H1 (cell line): ENCODE results near the gene UTS2B. TPM values are rescaled to one million over a fixed set of nuclear protein-coding genes. Genes with fewer than 3 reads are reported as not detected.

Experiments
- CTCF ChIA-PET: fragments of 300-600 bp; sonication (Branson Sonifier 250); formaldehyde crosslinking; loops from one replicate; lab custom pipeline; 2021; ENCODE audit not compliant: partially characterized antibody; lab: Charles Lee
- POLR2A ChIA-PET: fragments of 300-600 bp; sonication (Branson Sonifier 250); formaldehyde crosslinking; loops from one replicate; lab custom pipeline; 2021; ENCODE audit warnings: inconsistent platforms; ENCODE audit not compliant: partially characterized antibody; lab: Charles Lee
- DNase-seq, 2 experiments: peaks; one replicate each; pipeline versions ENCODE4 v3.0.0 to v3.0.0-alpha.2; 2010 to 2022; ENCODE audit warnings: low spot score in 2 of 2, low read depth in 1 of 2, mixed read lengths in 1 of 2
- FAIRE-seq: peaks from 2 replicates; lab custom pipeline; 2011; peaks lifted over from hg19 to GRCh38; lab: Jason Lieb, UNC
- H2AFZ ChIP-seq: 2 replicates; pipeline ENCODE4 v1.8.1; 2012; ENCODE audit warnings: low read length, inconsistent platforms
- H2AK5ac ChIP-seq: 2 replicates; pipeline ENCODE4 v1.6.1; 2013; ENCODE audit warnings: low read depth, low read length
- H2BK120ac ChIP-seq: replicated peaks from 2 replicates; pipeline ENCODE3; 2013; ENCODE audit warnings: low read depth, low read length, inconsistent platforms
- H2BK12ac ChIP-seq: 2 replicates; pipeline ENCODE4 v1.6.1; 2013; ENCODE audit warnings: low read depth, low read length
- H2BK15ac ChIP-seq: 2 replicates; pipeline ENCODE4 v1.6.1; 2013; ENCODE audit warnings: low read length
- H2BK20ac ChIP-seq: 2 replicates; pipeline ENCODE4 v1.6.1; 2013; ENCODE audit warnings: low read length
- H2BK5ac ChIP-seq: 2 replicates; pipeline ENCODE4 v1.6.1; 2013; ENCODE audit warnings: low read depth, low read length
- H3K14ac ChIP-seq: 2 replicates; pipeline ENCODE4 v1.6.1; 2013; ENCODE audit warnings: inconsistent platforms; ENCODE audit not compliant: insufficient read length
- H3K18ac ChIP-seq: 2 replicates; pipeline ENCODE4 v1.6.1; 2013; ENCODE audit warnings: low read length; ENCODE audit errors: extremely low read depth
- H3K23ac ChIP-seq: 2 replicates; pipeline ENCODE4 v1.6.1; 2013; ENCODE audit warnings: inconsistent platforms; ENCODE audit not compliant: insufficient read length
- H3K23me2 ChIP-seq: 2 replicates; pipeline ENCODE4 v1.6.1; 2013; ENCODE audit warnings: low read depth, low read length
- H3K27ac ChIP-seq: 2 replicates; pipeline ENCODE4 v1.6.1; 2011; ENCODE audit warnings: low read depth, low read length, inconsistent platforms
- H3K27me3 ChIP-seq, 4 experiments: replicated peaks in 1 of 4; 1 replicate in 1 of 4; 2 replicates in 3 of 4; pipeline versions ENCODE4 v1.6.1 to v1.8.1; 2011 to 2013; ENCODE audit warnings: low read length in 3 of 4, mild to moderate bottlenecking in 3 of 4, inconsistent platforms in 2 of 4, mixed read lengths in 2 of 4, moderate library complexity in 1 of 4; ENCODE audit not compliant: control insufficient read depth in 3 of 4, insufficient read depth in 3 of 4; ENCODE audit errors: extremely low read depth in 1 of 4
- H3K36me3 ChIP-seq, 4 experiments: 2 replicates each; pipeline versions ENCODE4 v1.6.1 to v1.8.1; 2011 to 2013; ENCODE audit warnings: mild to moderate bottlenecking in 4 of 4, low read length in 3 of 4, moderate library complexity in 2 of 4, control low read depth in 1 of 4, inconsistent platforms in 1 of 4; ENCODE audit not compliant: insufficient read depth in 4 of 4, control insufficient read depth in 2 of 4
- H3K4ac ChIP-seq: replicated peaks from 2 replicates; pipeline ENCODE3; 2013; ENCODE audit warnings: low read length, low read depth, mixed read lengths, inconsistent platforms; ENCODE audit not compliant: insufficient read length
- H3K4me1 ChIP-seq, 4 experiments: replicated peaks in 1 of 4; 1 replicate in 1 of 4; 2 replicates in 3 of 4; pipeline versions ENCODE4 v1.6.1 to v1.8.1; 2011 to 2013; ENCODE audit warnings: low read length in 3 of 4, inconsistent platforms in 2 of 4, mixed read lengths in 1 of 4; ENCODE audit not compliant: insufficient read depth in 4 of 4, control insufficient read depth in 3 of 4
- H3K4me2 ChIP-seq, 2 experiments: 2 replicates each; pipeline versions ENCODE4 v1.6.1 to v1.8.1; 2011 to 2013; ENCODE audit warnings: low read depth in 2 of 2, low read length in 2 of 2, control low read depth in 1 of 2, inconsistent platforms in 1 of 2, mild to moderate bottlenecking in 1 of 2; ENCODE audit not compliant: insufficient read depth in 1 of 2
- H3K4me3 ChIP-seq, 4 experiments: fragments of 200-600, 300-600 bp in 1 of 4; sonication (generic), shearing (Covaris generic), sonication (Bioruptor Twin) in 1 of 4; 2 replicates each; pipeline versions ENCODE4 v1.5.1 to v1.8.1; 2011 to 2016; ENCODE audit warnings: low read length in 4 of 4, low read depth in 3 of 4, control low read depth in 2 of 4, inconsistent platforms in 2 of 4, mild to moderate bottlenecking in 2 of 4, mixed read lengths in 1 of 4, moderate library complexity in 1 of 4; ENCODE audit not compliant: insufficient read depth in 2 of 4; ENCODE audit errors: extremely low read depth in 1 of 4
- H3K56ac ChIP-seq: replicated peaks from 2 replicates; pipeline ENCODE3; 2013; ENCODE audit warnings: low read depth, mild to moderate bottlenecking, mixed read lengths, low read length, inconsistent platforms; ENCODE audit not compliant: insufficient read length
- H3K79me1 ChIP-seq: 2 replicates; pipeline ENCODE4 v1.6.1; 2013; ENCODE audit warnings: low read depth, low read length, control low read depth
- H3K79me2 ChIP-seq, 2 experiments: 2 replicates each; pipeline versions ENCODE4 v1.6.1 to v1.8.1; 2012 to 2013; ENCODE audit warnings: low read length in 2 of 2, mild to moderate bottlenecking in 2 of 2, inconsistent platforms in 1 of 2; ENCODE audit not compliant: insufficient read depth in 2 of 2, control insufficient read depth in 1 of 2
- H3K9ac ChIP-seq, 4 experiments: replicated peaks in 1 of 4; 1 replicate in 1 of 4; 2 replicates in 3 of 4; pipeline versions ENCODE4 v1.6.1 to v1.8.1; 2011 to 2013; ENCODE audit warnings: low read depth in 3 of 4, low read length in 3 of 4, control low read depth in 2 of 4, mild to moderate bottlenecking in 2 of 4, moderate library complexity in 2 of 4, inconsistent platforms in 1 of 4; ENCODE audit errors: extremely low read depth in 1 of 4
- H3K9me3 ChIP-seq, 2 experiments: 2 replicates each; pipeline versions ENCODE4 v1.6.1 to v1.8.1; 2012 to 2013; ENCODE audit warnings: mild to moderate bottlenecking in 2 of 2, moderate library complexity in 2 of 2, control low read depth in 1 of 2, inconsistent platforms in 1 of 2, low read depth in 1 of 2, low read length in 1 of 2, mixed read lengths in 1 of 2; ENCODE audit not compliant: insufficient read depth in 2 of 2
- H4K20me1 ChIP-seq, 2 experiments: replicated peaks in 1 of 2; 2 replicates each; pipeline versions ENCODE3 to v1.8.1; 2011 to 2013; ENCODE audit warnings: inconsistent platforms in 2 of 2, low read length in 2 of 2, mild to moderate bottlenecking in 1 of 2; ENCODE audit not compliant: insufficient read depth in 2 of 2, control insufficient read depth in 1 of 2
- H4K5ac ChIP-seq: 2 replicates; pipeline ENCODE4 v1.6.1; 2013; ENCODE audit warnings: low read length, low read depth, mixed read lengths, inconsistent platforms; ENCODE audit not compliant: insufficient read length
- H4K8ac ChIP-seq: 2 replicates; pipeline ENCODE4 v1.8.0; 2013; ENCODE audit warnings: mild to moderate bottlenecking, moderate library complexity, low read length, inconsistent platforms; ENCODE audit not compliant: insufficient read depth; ENCODE audit errors: extremely low read depth
- H4K91ac ChIP-seq: replicated peaks from 2 replicates; pipeline ENCODE3; 2013; ENCODE audit warnings: low read length, mixed read lengths, inconsistent platforms; ENCODE audit not compliant: insufficient read length
- BCL11A ChIP-seq, 2 experiments: IDR thresholded peaks; one replicate each; pipeline ENCODE4 v1.6.1; 2011; ENCODE audit warnings: low read depth in 2 of 2, low read length in 2 of 2, mild to moderate bottlenecking in 2 of 2
- CTCF ChIP-seq, 3 experiments: IDR thresholded peaks; 1 replicate in 2 of 3; 2 replicates in 1 of 3; pipeline versions ENCODE4 v1.5.1 to v1.6.1; 2011; ENCODE audit warnings: low read length in 3 of 3, mild to moderate bottlenecking in 3 of 3, inconsistent platforms in 2 of 3, low read depth in 1 of 3, moderate library complexity in 1 of 3; ENCODE audit not compliant: insufficient read depth in 1 of 3; ENCODE audit errors: control extremely low read depth in 1 of 3
- HDAC6 ChIP-seq: IDR thresholded peaks from one replicate; pipeline ENCODE4 v1.7.1; 2012; ENCODE audit warnings: low read depth, mild to moderate bottlenecking, inconsistent platforms, low read length, moderate library complexity
- JUN ChIP-seq: IDR thresholded peaks from 2 replicates; pipeline ENCODE4 v1.6.1; 2011; ENCODE audit warnings: low read depth, mild to moderate bottlenecking, improper control_type of control experiment, low read length
- POU5F1 ChIP-seq: IDR thresholded peaks from 2 replicates; pipeline ENCODE4 v1.6.1; 2011; ENCODE audit warnings: low read depth, mild to moderate bottlenecking, low read length, moderate library complexity
- polyA plus RNA-seq, 7 experiments: library from polyadenylated mRNA; depleted of rRNA in 3 of 7; stranded (reverse) in 5 of 7; unstranded in 2 of 7; fragments of >200 nt in 5 of 7; fragments of 200-250 nt in 2 of 7; gene quantifications; 1 replicate in 5 of 7; 2 replicates in 1 of 7; 4 replicates in 1 of 7; pipeline versions ENCODE4 v1.2.1 to v1.2.3, GENCODE V29; 2011 to 2013; ENCODE audit warnings: missing spikeins in 2 of 7, mixed read lengths in 2 of 7
- total RNA-seq: library from RNA; stranded (reverse); fragmentation: NEBNext Ultra II Directional; extraction: Animal tissue kit (Norgen Biotek cat#: 25700); gene quantifications from 2 replicates; pipeline ENCODE4 v1.2.1, GENCODE V29; 2021

UTS2B gene
- total and polyA plus RNA-seq, 2 of the 8 experiments (the other 6 are each of a cell fraction or from before 2014, with no cell fraction given) = not detected

GRCh38 chr3:191263365-191263764 lies 67.0 kb downstream of the UTS2B start:
- H4K8ac ChIP-seq = no peak overlapping the region
- H3K79me2 ChIP-seq = no peaks in the 10 kb centered on the region
- no peaks in the 10 kb centered on the region for H3K36me3 ChIP-seq
- H4K91ac ChIP-seq = no peak overlapping the region
- H3K9me3 ChIP-seq = no peaks in the 10 kb centered on the region
- no peak overlapping the region for H3K56ac ChIP-seq
- H2BK12ac ChIP-seq = no peak overlapping the region
- H3K18ac ChIP-seq = no peak overlapping the region
- no peaks in the 10 kb centered on the region for H3K79me1 ChIP-seq
- no peak overlapping the region for H3K23ac ChIP-seq
- no peak overlapping the region for H2AK5ac ChIP-seq
- H4K5ac ChIP-seq = no peak overlapping the region
- no peaks in the 10 kb centered on the region for H4K20me1 ChIP-seq
- H3K4ac ChIP-seq = no peak overlapping the region
- no peaks in the 10 kb centered on the region for H3K27me3 ChIP-seq
- no peak overlapping the region for H2BK120ac ChIP-seq
- no peak overlapping the region for H3K9ac ChIP-seq
- ChIA-PET POLR2A (no interaction called here), CTCF (no interaction called here)
- FAIRE-seq (no peak), DNase-seq (no peak)
- H3K4me3 ChIP-seq = no peak overlapping the region
- no peak overlapping the region for H2BK20ac ChIP-seq
- TF ChIP-seq JUN (no peak), BCL11A (IDR thresholded peaks at IDR 0.05; ENCODE audit: low read depth in 2 of 2, low read length in 2 of 2) (no peak), POU5F1 (no peak), HDAC6 (no peak), CTCF (IDR thresholded peaks at IDR 0.05; ENCODE audit: control extremely low read depth in 1 of 3, insufficient read depth in 1 of 3, low read depth in 1 of 3, low read length in 3 of 3) (no peak)
- H3K14ac ChIP-seq = no peak overlapping the region
- H2AFZ ChIP-seq = no peak overlapping the region
- no peak overlapping the region for H2BK5ac ChIP-seq
- H3K4me2 ChIP-seq = no peak overlapping the region
- no peak overlapping the region for H2BK15ac ChIP-seq
- H3K23me2 ChIP-seq = no peaks in the 10 kb centered on the region
- H3K4me1 ChIP-seq = peaks cover 3 to 9% (median 7%) of the 10 kb centered on the region in 4 experiments; a peak in 4 of 7 replicates
- no peak overlapping the region for H3K27ac ChIP-seq
